Myocyte (in vitro differentiated cells): ENCODE data around the gene AP3B2. TPM values are rescaled to one million over a fixed set of nuclear protein-coding genes. Genes with fewer than 3 reads are reported as not detected.
"Not testable (repeated sequence)": the region's sequence is repeated elsewhere in the genome, so short reads cannot be mapped to it uniquely, and the experiment has no call there.

Experiments used
- DNase-seq: peaks from one replicate; pipeline ENCODE4 v3.0.0-alpha.2; 2012; ENCODE audit warnings: low read depth
- total RNA-seq: library from RNA; depleted of rRNA; stranded (reverse); fragments of >200 nt; gene quantifications from 2 replicates; pipeline ENCODE4 v1.2.3, GENCODE V29; 2014

Gene AP3B2
- total RNA-seq, 1 donor from 2014 or later = not detected

DNA sequence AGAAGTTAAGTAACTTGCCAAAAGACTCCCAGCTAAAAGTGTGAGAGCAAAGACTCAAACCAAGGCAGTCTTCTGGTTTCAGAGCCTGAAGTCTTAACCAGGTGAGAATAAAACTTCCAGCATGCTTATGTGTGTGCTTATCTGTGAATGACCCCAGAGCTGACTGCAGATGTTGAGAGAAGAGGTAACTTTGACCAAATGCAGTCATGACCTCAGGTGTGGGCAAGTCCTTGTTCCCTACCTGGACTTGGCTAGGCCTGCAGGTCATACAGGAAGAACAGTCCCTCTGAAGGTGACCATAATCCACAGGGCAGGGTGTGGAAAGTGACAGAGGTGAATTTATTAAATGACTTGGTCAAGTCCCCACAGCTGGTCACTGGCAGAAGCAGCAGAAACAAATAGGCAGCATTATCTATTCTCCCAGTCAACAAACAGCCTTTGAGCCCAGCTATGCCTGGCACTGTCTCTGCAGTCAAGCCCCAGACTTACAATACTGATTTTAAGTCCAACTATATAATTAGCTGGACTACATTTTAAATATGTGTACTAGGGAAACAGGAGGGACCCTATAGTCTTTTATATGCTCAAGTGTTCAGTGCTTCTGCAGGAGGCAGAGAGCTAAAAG, 59.5 kb downstream of the AP3B2 start:
- no peak for DNase-seq

DNA sequence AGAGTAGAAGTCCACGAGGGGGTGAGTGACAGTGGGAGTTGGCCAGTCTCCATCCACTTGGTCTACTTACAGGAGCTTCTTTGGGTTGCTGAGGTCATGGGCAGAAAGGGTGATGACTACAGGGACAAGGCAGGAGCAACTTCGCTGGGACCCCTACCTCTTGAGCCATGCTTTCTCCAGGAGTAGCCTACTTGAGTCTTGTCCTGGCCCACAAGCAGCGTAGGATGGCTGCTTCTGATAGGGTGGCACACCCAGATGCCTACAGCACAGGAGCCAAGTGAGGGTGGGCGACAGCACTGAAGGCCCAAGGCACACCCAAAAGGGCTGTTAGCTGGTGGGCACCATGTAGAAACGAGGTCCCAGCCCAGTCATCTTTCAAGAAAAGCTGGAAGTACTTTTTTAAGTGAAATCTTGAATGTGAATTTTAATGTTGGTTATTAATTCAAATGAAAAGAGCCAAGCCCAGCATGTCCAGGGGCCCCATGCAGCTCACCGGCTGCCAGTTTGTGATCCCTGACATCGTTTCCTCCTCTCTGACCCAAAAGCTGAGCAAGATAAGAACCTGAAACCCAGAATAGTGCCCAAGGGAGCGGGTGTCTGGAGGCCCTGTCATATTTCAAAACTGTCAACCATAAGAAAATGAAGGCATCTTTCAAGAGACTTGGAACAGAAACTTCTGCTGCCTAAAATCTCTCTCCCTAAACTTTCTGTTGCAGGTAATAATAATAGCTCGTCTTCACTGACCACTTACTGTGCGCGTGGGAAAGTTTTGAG, 60.3 kb downstream of the AP3B2 start:
- DNase-seq = no peak

DNA sequence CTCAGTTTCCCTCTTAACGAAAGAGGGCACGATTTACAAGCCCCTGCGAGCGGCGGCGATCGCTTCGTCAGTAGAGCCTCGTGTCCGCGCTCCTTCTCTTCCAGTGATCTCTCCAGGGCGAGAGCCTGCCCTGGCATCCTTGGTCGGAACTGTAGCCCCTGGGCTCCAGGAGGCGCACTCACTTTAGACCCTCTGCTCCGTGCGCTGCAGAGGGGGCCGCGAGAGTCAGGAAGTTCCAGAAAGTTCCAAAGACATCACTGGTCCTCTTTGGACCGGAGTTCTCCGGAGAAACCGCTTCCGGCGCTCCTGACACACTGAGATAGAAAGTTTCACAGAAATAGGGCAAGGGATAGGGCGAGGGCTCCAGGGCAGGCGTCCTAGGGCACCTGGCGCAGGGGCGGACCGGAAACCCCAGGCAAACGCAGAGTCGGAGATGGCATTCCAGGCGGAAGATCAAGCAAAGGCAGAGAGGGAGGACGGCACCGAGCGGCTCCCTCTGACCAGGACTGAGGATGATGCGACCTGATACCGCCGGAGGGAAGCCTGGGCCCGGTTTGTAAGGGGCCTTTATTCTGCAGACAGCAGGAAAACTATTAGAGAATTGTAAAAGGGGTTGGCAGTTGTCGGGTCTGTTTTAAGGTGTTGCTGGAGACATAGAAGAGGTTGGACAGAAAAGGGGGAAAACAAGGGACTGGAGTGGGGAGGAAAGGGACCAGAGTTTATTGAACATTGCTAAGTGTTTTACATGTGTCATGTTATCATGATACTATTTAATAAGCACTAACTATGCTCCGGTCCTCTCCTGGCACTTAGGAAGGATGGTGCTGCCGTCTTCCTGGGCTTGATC, 61.2 kb downstream of the AP3B2 start:
- no peak for DNase-seq

DNA sequence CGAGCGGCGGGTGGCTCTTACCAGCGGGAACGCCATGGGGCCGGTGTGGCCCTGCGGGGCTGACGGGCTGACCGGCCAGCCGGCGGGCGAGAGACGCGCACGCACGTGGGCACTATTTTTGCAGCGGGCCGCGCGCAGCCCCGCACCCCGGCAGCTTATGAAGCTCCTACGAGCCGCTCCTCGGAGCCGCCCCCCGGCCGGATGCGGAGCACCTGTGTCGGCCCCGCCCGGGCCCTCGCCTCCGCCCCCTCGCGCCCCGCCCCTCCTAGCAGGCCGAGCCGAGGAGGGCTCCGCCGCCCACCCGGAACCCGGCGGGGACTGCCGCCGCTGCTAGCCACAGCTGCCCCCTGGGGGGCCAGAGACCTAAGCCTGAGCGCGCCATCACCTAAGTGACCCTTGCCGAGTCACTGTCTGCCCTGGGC, 61.8 kb downstream of the AP3B2 start:
- DNase-seq = peak; percentile 8

DNA sequence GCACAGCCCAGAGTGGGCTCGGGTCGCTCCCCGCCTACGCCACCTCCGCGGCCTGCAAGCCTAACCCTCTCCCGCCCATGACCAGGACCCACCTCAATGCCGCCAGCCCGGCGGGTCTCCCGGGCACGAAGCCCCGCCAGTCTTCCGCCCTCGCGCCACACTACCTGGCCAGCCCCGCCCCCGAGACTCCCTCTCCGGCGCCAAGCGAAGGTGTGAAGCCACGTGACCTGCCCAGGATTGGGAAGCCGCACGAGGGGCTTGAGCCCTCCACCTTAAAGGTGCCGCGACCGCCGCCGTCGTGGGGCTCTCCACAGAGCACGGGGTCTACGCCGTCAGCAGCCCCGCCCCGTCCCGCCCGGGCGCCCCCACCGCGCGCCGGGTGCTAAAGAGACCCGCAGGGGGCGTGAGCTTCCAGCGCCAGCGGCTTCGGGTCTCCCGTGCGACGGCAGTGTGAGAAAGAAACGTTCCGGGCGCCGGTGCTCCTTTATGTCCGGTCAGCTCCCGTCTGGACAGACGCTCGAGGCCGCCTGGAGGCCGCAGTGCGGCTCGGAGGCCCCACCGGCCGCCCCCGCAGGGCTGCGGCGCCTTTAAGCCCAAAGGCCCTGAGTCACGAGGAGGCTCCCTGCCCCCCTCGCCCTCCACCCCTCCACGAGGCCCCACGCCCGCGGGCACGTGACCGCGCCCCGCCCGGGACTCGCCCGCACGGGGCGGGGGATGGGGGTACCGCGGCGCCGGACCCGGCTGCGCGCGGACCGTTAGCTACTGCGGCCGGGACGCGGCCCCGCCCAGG, 62.4 kb downstream of the AP3B2 start, which contains the start of gene CPEB1:
Gene CPEB1 (minus strand): TSS at position 319 of the 790 bp plus-strand sequence. CDS start 18,904 bp downstream, outside the sequence.
- peak; percentile 41 for DNase-seq

DNA sequence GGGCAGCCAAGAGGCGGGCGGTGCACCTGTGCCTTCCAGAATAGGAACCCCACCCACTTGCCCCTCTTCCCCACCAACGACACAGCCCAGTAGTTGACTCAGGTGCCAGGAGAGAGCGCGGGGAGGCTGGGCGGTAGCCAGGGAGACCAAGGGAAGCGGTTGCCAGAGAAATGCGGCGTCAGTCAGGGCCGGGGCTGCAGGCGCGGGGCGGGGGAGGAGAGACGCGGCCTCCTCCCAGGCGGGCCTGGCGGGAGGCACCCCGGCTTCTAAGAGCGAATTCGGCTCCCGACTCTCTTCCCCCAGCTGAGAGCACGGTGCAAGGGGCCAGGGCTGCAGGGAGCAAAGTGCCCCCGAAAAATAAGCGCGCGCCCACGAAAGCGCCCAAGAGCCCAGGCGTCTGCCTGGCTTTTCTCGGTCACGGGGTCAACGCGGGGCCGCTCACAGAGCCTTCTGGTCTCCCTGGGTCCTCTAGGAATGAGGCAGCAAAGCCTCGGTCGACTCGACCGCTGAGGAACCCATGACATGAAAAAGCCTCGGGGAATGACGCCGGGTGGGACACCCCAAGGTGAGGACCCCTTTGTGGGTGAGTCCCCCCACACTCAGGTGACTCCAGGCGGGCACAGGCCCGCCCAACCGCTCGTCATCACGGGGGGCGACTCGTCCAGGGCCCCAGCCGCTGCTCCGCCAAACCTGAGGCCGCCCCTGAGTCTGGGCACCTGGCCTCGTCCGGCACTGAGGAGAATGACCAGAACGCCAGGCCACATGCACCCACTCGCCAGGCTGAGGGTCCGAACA, 63.2 kb downstream of the AP3B2 start:
- DNase-seq = no peak

DNA sequence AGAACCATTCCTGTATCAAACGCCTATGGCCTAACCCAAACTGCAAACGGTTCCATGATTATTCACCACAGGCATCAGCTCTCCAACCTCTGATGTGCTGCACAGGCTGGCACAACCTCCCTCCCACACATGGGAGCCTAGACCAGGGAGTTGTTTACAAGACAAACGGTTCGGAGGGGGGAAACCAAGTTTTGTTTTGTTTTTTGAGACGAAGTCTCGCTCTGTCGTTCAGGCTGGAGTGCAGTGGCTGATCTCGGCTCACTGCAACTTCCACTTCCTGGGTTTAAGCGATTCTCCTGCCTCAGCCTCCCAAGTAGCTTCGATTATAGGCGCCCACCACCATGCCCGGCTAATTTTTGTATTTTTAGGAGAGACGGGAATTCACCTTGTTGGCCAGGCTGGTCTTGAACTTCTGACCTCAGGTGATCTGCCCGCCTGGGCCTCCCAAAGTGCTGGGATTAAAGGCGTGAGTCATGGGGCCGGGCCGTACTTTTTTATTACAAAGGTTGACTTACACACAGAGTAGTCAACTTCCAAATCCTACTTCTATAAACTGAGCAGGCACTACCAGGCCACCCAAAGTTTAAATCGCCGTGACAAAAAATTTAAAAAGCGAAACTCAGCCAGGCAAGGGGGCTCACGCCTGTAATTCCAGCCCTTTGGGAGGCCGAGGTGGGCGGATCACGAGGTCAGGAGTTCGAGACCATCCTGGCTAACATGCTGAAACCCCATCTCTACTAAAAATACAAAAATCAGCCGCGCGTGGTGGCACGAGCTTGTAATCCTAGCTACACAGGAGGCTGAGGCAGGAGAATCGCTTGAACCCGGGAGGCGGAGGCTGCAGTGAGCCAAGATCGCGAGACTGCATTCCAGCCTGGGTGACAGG, 64.5 kb downstream of the AP3B2 start:
- DNase-seq = not testable (repeated sequence)

DNA sequence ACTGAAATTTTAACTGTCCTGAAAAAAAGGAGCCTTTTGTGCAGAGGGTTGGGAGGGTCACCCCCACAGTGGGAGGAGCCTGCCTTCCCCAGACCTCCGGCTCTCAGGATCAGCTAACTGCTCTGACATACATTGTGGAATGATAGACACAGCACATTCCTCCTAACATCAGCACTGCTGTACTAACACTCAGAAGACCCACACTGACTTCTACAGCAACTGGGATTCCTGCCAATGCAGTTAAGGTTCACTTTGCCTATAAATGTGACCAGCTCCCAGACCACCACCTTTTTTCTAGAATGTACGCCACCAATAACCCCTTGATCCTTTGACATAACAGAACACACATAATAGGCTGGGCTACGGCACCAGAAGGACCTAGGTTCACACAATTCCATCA, 65.7 kb downstream of the AP3B2 start:
- DNase-seq = no peak

DNA sequence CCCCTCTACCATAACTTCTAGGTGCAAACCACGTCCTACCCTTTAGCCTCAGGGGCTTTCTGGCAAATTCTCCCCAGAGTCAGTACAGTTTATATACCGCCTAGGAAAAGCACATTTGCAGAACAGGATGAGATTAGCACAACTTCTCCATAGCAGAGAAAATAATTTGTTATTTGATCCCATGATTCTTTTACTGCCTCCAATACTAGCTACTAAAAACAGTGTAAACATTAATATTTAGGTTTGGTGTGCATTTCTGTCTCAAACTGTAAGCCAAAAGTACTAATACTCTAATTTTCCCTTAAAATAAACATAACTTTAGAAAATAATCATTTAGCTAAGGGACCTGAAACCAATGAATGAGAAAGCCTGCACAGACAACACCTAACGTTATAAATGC, 67.0 kb downstream of the AP3B2 start:
- no peak for DNase-seq

DNA sequence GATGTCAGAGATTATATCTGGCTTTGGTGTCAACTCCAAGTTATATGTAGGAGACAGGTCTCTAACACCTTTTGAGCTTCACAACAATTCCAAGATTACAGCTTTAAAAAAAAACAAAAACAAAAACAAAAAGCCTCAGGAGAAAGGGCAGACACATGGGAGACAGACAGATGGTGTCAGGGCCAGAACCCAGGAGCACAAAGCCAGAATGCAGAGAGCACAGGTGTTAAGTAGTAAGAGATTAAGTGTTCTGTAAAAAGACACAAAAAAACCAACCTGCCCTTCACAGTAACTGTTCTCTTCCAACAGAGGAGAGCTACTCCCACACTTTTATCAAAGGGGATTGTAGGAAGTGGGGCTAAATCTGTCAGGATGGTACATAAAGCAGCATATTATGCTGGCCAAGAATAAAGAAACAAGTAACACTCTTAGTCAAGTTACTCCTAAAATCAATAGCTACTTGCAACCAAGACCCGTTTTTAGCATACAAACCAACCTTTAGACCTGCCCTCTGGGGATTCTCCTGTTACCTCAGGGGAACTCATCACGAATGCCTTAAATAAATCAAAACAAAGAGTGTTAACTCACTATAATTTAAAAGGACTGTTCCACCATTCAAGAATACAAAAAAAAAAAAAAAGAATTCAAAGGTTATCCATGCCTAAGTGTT, 68.4 kb downstream of the AP3B2 start:
- no peak for DNase-seq

DNA sequence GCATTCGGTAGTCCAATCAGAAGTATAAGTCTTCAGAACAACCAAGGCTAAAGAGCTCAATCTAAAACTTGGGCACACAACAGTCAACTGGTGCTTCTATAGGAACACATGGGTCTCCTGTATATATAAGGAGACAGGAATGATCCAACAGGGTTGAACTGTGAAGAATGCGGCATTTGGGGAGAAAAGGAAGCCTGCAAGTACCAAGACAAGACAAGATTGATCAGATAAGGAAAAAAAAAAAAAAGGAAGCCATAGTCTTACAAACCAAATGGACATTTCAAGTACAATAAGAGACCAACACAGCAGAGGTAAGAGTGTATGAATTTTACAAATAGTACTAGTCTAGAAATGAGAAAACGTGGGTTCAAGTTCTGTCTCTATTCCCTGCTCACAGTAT, 69.0 kb downstream of the AP3B2 start:
- no peak for DNase-seq

DNA sequence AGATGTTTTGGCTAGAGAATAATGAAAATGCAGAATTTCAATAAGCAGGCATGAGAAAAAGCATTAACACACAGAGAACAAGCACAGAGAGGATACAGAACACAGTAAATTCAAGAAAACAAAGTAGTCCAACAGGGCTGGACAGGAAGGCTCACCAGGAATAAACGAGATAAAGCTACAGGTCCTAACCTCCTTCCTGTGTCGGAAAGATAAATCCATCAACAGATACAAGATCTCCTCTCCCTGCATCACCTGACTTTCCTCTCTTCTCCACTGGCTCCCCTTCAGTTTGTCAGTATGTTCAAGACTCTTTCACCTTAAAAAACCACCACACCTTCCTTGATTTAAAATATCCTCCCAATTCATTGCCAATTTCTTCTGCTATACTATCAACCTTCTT, 73.9 kb downstream of the AP3B2 start:
- DNase-seq = no peak

DNA sequence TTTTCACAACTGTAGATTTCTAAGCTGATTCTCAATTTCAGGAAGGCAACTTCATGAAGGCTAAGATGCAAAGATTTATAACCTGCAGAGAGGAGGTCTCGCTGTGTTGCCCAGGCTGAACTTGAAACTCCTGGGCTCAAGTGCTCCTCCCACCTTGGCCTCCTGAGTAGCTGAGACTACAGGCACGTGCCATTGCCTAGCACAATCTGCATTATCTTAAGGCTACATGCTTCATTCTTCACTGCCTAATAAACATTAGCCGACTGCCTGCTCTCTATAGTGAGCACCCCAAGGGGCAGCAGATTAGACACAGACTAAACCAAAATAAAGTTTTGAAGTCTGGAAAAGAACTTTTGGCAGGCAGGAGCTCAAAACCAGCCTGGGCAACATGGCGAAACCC, 79.6 kb downstream of the AP3B2 start:
- DNase-seq = no peak

DNA sequence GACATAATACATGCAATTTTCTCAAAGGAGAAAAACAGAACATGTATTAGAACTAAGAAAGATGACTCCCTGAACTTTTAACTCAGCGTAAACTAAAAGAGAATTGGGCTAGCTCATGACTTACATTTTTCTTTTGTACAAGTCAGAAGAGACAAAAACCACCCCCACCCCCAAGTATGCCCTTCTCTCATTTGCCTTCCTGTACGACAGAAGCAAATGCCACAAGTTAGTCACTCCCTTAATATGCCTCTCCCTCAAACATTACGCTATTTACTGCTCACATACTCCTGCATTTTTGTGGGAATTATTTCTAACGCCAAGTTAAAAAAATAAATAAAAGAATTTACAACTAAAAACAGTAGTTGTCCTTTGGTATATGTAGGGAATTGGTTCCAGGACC, 84.5 kb downstream of the AP3B2 start:
- DNase-seq = peak; percentile 9

DNA sequence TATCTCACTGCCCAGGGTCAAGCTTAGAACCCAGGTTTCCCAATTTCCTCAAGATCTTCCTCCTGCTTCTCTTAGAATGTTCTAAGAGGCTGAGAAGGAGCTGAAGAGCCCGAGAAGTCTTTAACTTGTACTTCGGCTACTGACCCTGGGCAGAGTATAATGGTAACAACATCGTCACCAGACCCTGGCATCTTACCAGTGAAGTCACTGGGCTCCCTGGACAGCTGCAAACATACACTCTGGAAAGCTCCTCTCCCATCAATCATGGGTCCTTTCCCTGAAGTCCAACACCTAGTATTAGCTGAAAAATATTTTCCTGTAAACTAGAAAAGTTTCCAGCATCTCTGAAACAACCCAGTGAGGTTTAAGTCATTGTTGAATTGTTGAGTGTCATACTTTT, 85.2 kb downstream of the AP3B2 start:
- DNase-seq = peak; percentile 48

DNA sequence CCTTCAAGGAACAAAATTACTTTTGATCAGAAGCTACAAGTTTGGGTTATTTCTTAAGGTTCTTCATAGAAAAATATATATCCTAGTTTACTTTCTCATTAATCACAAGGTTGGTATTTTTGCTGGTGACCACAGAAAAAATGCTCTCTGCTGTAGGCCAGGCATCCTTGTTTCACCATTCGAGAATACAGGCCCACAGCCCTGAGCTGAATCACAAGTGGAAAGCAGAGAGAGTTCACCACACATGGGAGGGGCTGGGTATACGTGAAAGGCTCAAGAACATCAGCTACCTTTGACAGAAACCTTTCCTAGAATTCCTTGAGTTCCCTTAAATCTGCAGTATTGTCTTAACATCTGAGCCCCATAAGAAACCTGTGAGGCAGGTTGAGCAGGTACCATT, 85.7 kb downstream of the AP3B2 start:
- peak; percentile 13 for DNase-seq

DNA sequence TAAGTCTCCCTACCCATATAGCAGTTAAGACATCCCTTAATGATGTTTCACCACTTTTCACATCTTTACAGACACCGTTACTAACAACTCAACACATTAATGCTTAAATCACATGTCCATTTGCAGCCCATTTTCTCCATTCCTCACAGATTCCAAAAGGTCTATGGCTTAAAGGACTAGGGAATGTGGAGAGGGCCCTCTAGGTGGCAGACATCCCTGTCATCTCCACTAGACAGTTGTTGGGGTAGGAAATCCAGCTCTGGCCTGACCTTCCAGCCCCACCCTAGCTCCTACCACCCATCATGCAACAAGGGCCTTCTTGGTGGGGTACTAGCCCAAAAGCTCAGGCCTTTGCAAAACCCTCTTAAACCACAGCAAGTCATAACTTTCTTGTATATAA, 87.7 kb downstream of the AP3B2 start:
- no peak for DNase-seq

DNA sequence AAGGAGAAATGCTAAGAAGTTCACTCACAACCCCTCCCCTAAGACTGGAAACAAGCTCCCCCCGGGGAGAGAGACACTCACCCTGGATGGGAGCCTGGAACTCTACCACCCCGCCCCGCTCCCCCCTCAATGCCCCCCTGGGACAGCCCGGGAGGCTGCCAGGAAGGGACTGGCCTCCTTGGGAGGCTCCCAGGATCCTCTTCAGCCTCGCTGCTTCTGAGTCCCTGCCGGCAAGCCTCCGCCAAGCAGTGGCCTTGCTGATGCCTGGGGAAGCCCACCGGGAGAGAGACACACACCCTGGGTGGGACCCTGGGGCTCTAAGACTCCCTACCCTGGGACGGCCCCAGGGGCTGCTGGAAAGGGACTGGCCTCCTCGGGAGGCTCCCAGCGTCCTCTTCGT, 95.9 kb downstream of the AP3B2 start:
- DNase-seq = no peak

DNA sequence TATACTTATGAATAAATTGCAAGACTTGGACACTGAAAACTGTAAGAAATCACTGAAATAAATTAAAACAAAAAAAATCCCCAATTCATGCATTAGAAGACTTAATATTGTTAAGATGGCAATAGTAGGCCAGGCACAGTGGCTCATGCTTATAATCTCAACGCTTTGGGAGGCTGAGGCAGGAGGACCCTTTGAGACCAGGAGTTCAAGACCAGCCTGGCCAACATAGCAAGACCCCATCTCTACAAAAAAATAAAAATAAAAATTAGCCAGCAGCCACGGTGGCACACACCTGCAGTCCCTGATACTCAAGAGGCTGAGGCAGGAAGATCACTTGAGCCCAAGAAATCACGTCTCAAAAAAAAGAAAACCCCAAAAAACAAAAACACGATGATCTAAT, 98.3 kb downstream of the AP3B2 start:
- no peak for DNase-seq
